SU-DHL-6 (cell line): Measurements from ENCODE around the gene NUMA1.

ENCODE experiments used
- H2AFZ ChIP-seq: fragments of 200-600 bp; sonication (generic); 2 replicates; pipeline ENCODE4 v1.6.1; 2014; ENCODE audit warnings: low read depth, mild to moderate bottlenecking, moderate library complexity, mixed read lengths, antibody characterized with exemption, low read length; ENCODE audit not compliant: severe bottlenecking
- H3F3A ChIP-seq: fragments of 200-600 bp; shearing (Covaris generic); 2 replicates; pipeline ENCODE4 v1.6.0; 2016; ENCODE audit warnings: antibody characterized with exemption, mild to moderate bottlenecking; ENCODE audit not compliant: insufficient read depth
- H3K27ac ChIP-seq: fragments of 200-600 bp; sonication (generic); 2 replicates; pipeline ENCODE4 v1.5.1; 2016; ENCODE audit warnings: low read depth, mild to moderate bottlenecking, low read length, moderate library complexity, mixed read lengths
- H3K27me3 ChIP-seq: fragments of 200-600 bp; sonication (generic), shearing (Covaris generic); 2 replicates; pipeline ENCODE4 v1.6.0; 2014; ENCODE audit warnings: mild to moderate bottlenecking, low read length
- H3K36me3 ChIP-seq: fragments of 200-600 bp; sonication (generic); 2 replicates; pipeline ENCODE4 v1.6.1; 2014; ENCODE audit warnings: mild to moderate bottlenecking, low read length, mixed read lengths
- H3K4me2 ChIP-seq: fragments of 300-600, 200-600 bp; shearing (Covaris generic), sonication (generic); 2 replicates; pipeline ENCODE4 v1.6.0; 2014; ENCODE audit warnings: low read length, low read depth, mild to moderate bottlenecking; ENCODE audit not compliant: poor library complexity, severe bottlenecking
- H3K4me3 ChIP-seq: fragments of 200-600 bp; sonication (generic); 2 replicates; pipeline ENCODE4 v1.5.1; 2014; ENCODE audit warnings: antibody characterized with exemption, low read length, mild to moderate bottlenecking, mixed read lengths; ENCODE audit not compliant: insufficient read depth, poor library complexity, severe bottlenecking
- H3K79me2 ChIP-seq: fragments of 200-600 bp; sonication (generic); 2 replicates; pipeline ENCODE4 v1.6.1; 2014; ENCODE audit warnings: mild to moderate bottlenecking, low read length, moderate library complexity; ENCODE audit not compliant: insufficient read depth
- H3K9ac ChIP-seq: fragments of 200-600 bp; sonication (generic); 2 replicates; pipeline ENCODE4 v1.7.0; 2014; ENCODE audit warnings: mild to moderate bottlenecking, low read length
- H3K9me2 ChIP-seq: fragments of 200-600 bp; sonication (generic); replicated peaks from 2 replicates; pipeline ENCODE4 v1.6.1; 2014; ENCODE audit warnings: low read length; ENCODE audit not compliant: insufficient read depth
- H3K9me3 ChIP-seq: fragments of 200-600 bp; sonication (generic); 2 replicates; pipeline ENCODE4 v1.6.1; 2014; ENCODE audit warnings: low read length, mixed read lengths; ENCODE audit not compliant: insufficient read depth
- H4K20me1 ChIP-seq: fragments of 200-600 bp; sonication (generic); 2 replicates; pipeline ENCODE4 v1.6.1; 2014; ENCODE audit warnings: low read depth, mild to moderate bottlenecking, antibody characterized with exemption, low read length, moderate library complexity, mixed read lengths
- EZH2phosphoT487 ChIP-seq: fragments of 200-600 bp; sonication (generic), shearing (Covaris generic); conservative IDR thresholded peaks from 2 replicates; pipeline ENCODE4 v1.6.1; 2018; ENCODE audit warnings: mild to moderate bottlenecking, antibody characterized with exemption, low read length, moderate library complexity, mixed read lengths
- TF ChIP-seq, protein P1 (sequence below): fragments of 200-600 bp; sonication (generic); IDR thresholded peaks from one replicate; pipeline ENCODE4 v1.5.1; 2017; ENCODE audit warnings: antibody characterized with exemption, mild to moderate bottlenecking, low read length, moderate library complexity; ENCODE audit not compliant: insufficient read depth, poor library complexity, severe bottlenecking

The NUMA1 gene

GRCh38 chr11:72080326-72081183 is at the start of gene NUMA1, which contains the start of gene LRRC51:
Gene NUMA1 (minus strand): TSS chr11:72080542. CDS start chr11:72035943, 44,599 bp downstream.
Gene LRRC51 (plus strand): TSS chr11:72080850. CDS start chr11:72089084, 8,234 bp downstream.
- Histone ChIP-seq H3F3A (0 out of 2 replicates have a peak, but pooled peaks cover 8% of the 10 kb centered on the region), H2AFZ (peak within 1 kb of the TSS; percentile 86), H3K27me3 (no peaks in the 10 kb centered on the region), H3K4me2 (peak within 1 kb of the TSS; percentile 94), H3K9me3 (no peaks in the 10 kb centered on the region), H3K27ac (peak within 1 kb of the TSS; percentile 77), H3K36me3 (no peaks in the 10 kb centered on the region), H3K9me2 (no peaks in the 10 kb centered on the region), H3K79me2 (peaks cover 45% of the 10 kb centered on the region), H3K9ac (peak within 1 kb of the TSS; percentile 75), H4K20me1 (no peaks in the 10 kb centered on the region), H3K4me3 (peak within 1 kb of the TSS; percentile 93)
- TF ChIP-seq EZH2phosphoT487: no peak
- TF ChIP-seq, protein P1, sequence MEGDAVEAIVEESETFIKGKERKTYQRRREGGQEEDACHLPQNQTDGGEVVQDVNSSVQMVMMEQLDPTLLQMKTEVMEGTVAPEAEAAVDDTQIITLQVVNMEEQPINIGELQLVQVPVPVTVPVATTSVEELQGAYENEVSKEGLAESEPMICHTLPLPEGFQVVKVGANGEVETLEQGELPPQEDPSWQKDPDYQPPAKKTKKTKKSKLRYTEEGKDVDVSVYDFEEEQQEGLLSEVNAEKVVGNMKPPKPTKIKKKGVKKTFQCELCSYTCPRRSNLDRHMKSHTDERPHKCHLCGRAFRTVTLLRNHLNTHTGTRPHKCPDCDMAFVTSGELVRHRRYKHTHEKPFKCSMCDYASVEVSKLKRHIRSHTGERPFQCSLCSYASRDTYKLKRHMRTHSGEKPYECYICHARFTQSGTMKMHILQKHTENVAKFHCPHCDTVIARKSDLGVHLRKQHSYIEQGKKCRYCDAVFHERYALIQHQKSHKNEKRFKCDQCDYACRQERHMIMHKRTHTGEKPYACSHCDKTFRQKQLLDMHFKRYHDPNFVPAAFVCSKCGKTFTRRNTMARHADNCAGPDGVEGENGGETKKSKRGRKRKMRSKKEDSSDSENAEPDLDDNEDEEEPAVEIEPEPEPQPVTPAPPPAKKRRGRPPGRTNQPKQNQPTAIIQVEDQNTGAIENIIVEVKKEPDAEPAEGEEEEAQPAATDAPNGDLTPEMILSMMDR: no peak

- no peak overlapping the region for H2AFZ ChIP-seq
- H3K27ac ChIP-seq: no peak overlapping the region
- H3K9me3 ChIP-seq: peaks cover 46% of the 10 kb centered on the region; the same call in 1 of the 2 replicates
- no peaks in the 10 kb centered on the region for H3K9me2 ChIP-seq
- H3K79me2 ChIP-seq: no peaks in the 10 kb centered on the region
- H3K9ac ChIP-seq: no peak overlapping the region
- H3K4me3 ChIP-seq: no peak overlapping the region
- 0 out of 2 replicates have a peak, but pooled peaks cover 2% of the 10 kb centered on the region for H3K36me3 ChIP-seq
- no peak overlapping the region for H3K4me2 ChIP-seq
- no peaks in the 10 kb centered on the region for H3K27me3 ChIP-seq
- no peak for TF ChIP-seq EZH2phosphoT487
- TF ChIP-seq, protein P1: no peak
- no peaks in the 10 kb centered on the region for H3F3A ChIP-seq
- H4K20me1 ChIP-seq: no peaks in the 10 kb centered on the region
Measured at GRCh38 chr11:72129381-72129780, 49.0 kb upstream of the NUMA1 start.

DNA sequence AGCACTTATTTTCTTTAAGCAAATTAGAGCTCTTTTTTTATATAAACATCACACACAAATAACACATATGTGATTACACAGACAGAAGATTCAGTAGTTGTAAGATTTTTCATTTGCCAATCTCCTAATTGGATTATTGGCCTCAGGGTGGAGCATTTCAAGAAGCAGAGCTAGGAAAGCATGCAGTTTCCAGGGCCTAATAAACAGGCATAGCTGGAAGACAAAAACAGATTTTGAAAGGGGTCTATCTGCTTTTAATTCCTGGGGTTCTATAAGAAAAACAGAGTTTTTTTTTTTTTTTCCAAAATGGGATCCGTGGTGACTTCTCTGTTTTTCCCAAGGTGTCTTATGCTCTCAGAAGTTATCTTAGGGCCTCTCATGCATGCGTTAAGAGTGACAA is 47.6 kb upstream of the NUMA1 start:
- Histone ChIP-seq H3K9me3 (peaks cover 56% of the 10 kb centered on the region; the same call in 1 of the 2 replicates), H2AFZ (no peak overlapping the region), H3K4me3 (no peak overlapping the region), H3K9ac (no peak overlapping the region), H3K27me3 (no peaks in the 10 kb centered on the region), H3K79me2 (no peaks in the 10 kb centered on the region), H3F3A (no peaks in the 10 kb centered on the region), H3K4me2 (no peak overlapping the region), H3K27ac (no peak overlapping the region), H3K9me2 (no peaks in the 10 kb centered on the region), H3K36me3 (0 out of 2 replicates have a peak, but pooled peaks cover 2% of the 10 kb centered on the region), H4K20me1 (no peaks in the 10 kb centered on the region)
- no peak for TF ChIP-seq EZH2phosphoT487
- TF ChIP-seq, protein P1: no peak
